Muscle layer of duodenum (tissue), 2 donors: ENCODE results near the gene TBL1X.

Experiments used
- H3K27ac ChIP-seq: one replicate; pipeline ENCODE4 v1.7.0; 2013; ENCODE audit warnings: mild to moderate bottlenecking, low read length
- H3K27me3 ChIP-seq: one replicate; pipeline ENCODE4 v1.7.0; 2013; ENCODE audit warnings: low read depth, mild to moderate bottlenecking, control low read depth, low read length
- H3K36me3 ChIP-seq, 2 donors: one replicate each; pipeline ENCODE4 v1.7.0; 2013; ENCODE audit warnings: low read length in 2 of 2, control low read depth in 1 of 2, mild to moderate bottlenecking in 1 of 2; ENCODE audit not compliant: insufficient read depth in 2 of 2, control insufficient read depth in 1 of 2
- H3K4me1 ChIP-seq, 2 donors: one replicate each; pipeline ENCODE4 v1.7.0; 2013; ENCODE audit warnings: low read length in 2 of 2, mild to moderate bottlenecking in 2 of 2, control low read depth in 1 of 2, moderate library complexity in 1 of 2; ENCODE audit not compliant: insufficient read depth in 2 of 2, control insufficient read depth in 1 of 2
- H3K4me3 ChIP-seq, 2 donors: one replicate each; pipeline ENCODE4 v1.7.0; 2013; ENCODE audit warnings: low read length in 2 of 2, low read depth in 1 of 2, mild to moderate bottlenecking in 1 of 2
- H3K9me3 ChIP-seq, 2 donors: one replicate each; pipeline ENCODE4 v1.7.0; 2013; ENCODE audit warnings: low read length in 2 of 2, control low read depth in 1 of 2, mild to moderate bottlenecking in 1 of 2; ENCODE audit not compliant: control insufficient read depth in 1 of 2
- donor health status: healthy.

Gene TBL1X

DNA sequence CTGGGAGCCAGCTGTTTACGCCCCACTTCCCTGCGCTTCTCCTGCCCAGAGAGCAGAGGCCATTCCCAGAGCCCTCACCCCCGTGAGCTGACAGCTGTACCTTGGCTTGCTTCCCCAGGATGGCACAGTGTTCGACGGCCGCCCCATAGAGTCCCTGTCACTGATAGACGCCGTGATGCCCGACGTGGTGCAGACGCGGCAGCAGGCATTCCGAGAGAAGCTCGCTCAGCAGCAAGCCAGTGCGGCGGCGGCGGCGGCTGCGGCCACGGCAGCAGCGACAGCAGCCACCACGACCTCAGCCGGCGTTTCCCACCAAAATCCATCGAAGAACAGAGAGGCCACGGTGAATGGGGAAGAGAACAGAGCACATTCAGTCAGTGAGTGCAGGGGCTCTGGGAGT lies 223.0 kb downstream of the TBL1X start:
- peaks cover 0 to 29% of the 10 kb centered on the region in 2 donors for H3K36me3 ChIP-seq
- no peaks in the 10 kb centered on the region for H3K9me3 ChIP-seq
- H3K27ac ChIP-seq: no peak overlapping the region
- no peaks in the 10 kb centered on the region for H3K4me1 ChIP-seq
- H3K4me3 ChIP-seq: no peak overlapping the region
- H3K27me3 ChIP-seq: no peaks in the 10 kb centered on the region

- Histone ChIP-seq H3K27ac (no peak overlapping the region), H3K36me3 (peaks cover 0 to 37% of the 10 kb centered on the region in 2 donors), H3K27me3 (no peaks in the 10 kb centered on the region), H3K9me3 (no peaks in the 10 kb centered on the region), H3K4me1 (no peaks in the 10 kb centered on the region), H3K4me3 (no peak overlapping the region)
These were observed 224.0 kb downstream of the TBL1X start for GRCh38 chrX:9688833-9689232.

DNA sequence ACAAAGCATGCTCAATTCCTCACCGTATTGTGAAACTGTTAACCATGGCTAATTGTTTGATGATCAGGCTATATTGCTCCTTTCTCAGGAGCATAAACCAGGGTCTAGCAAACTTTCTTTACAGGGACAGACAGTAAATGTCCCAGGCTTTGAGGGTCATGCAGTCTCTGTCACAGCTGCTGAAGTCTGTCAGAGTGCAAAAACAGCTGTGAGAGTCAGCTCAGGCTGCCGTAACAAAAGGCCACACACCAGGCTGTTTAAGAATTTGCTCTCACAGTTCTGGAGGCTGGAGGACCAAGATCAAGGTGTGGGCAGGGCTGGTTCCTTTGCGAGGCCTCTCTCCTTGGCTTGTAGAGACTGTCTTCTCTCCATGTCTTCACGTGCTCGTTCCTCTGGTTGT lies 225.2 kb downstream of the TBL1X start:
- no peak overlapping the region for H3K27ac ChIP-seq

DNA sequence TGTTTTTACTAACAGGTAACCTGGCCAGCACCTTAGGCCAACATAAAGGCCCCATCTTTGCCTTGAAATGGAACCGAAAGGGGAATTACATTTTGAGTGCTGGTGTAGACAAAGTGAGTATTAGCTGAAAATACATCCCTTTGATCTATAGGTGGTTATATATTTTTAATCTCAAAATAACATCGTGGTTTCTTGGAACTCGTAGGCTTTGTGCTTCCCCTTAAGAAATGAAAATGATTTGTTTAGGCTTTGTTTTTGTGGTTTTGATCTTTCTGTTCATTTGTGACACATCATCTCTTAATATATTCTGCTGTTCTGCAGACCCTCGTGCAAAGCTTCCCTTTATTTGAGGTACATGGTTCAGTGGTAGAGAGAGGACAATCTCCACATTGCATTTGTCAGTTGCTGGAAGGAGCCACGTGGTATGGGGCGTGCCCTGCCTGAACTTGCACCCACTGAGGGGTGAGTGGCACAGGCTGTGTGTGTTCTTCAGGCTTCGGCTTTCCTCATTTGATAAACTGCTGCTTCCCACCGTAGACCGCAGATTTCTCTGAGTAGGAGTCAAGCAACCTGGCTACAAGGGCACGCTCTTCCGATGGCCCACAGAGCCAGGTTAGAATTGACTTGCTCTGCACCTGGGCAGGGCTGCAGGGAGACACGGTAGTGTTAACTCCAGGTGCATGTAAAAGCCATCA lies 228.6 kb downstream of the TBL1X start:
- peaks cover 0 to 36% of the 10 kb centered on the region in 2 donors for H3K36me3 ChIP-seq
- H3K27me3 ChIP-seq: no peaks in the 10 kb centered on the region
- no peaks in the 10 kb centered on the region for H3K4me1 ChIP-seq
- H3K4me3 ChIP-seq: no peak overlapping the region
- H3K27ac ChIP-seq: no peak overlapping the region
- H3K9me3 ChIP-seq: no peaks in the 10 kb centered on the region

More for the DNA sequence above, 225.2 kb downstream of the TBL1X start:
- Histone ChIP-seq H3K4me1 (no peaks in the 10 kb centered on the region), H3K4me3 (no peak overlapping the region), H3K27me3 (no peaks in the 10 kb centered on the region), H3K9me3 (no peaks in the 10 kb centered on the region), H3K36me3 (peaks cover 0 to 42% of the 10 kb centered on the region in 2 donors)

DNA sequence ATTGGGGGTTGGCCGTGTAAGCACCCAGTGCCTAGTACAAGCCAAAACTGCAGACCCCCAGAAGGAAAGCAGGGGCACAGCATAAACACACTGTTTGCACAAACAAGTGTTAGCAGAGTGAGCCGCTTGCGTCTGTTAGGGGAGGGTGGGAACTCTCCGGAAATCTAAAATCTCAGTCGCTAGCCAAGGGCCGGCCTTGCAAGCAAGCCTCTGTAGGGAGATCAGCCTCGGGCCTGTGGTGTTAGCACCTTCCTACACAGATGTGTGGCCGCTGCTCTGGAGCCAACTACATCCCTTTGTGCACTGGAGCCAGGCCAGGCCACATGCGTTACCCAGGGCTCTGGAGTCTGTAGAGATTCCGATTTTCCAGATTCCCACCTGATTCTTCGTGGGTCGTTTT lies 233.7 kb downstream of the TBL1X start:
- Histone ChIP-seq H3K27ac (no peak overlapping the region), H3K27me3 (no peaks in the 10 kb centered on the region), H3K9me3 (no peaks in the 10 kb centered on the region), H3K36me3 (peaks cover 3 to 15% of the 10 kb centered on the region in 2 donors), H3K4me3 (no peak overlapping the region), H3K4me1 (no peaks in the 10 kb centered on the region)

DNA sequence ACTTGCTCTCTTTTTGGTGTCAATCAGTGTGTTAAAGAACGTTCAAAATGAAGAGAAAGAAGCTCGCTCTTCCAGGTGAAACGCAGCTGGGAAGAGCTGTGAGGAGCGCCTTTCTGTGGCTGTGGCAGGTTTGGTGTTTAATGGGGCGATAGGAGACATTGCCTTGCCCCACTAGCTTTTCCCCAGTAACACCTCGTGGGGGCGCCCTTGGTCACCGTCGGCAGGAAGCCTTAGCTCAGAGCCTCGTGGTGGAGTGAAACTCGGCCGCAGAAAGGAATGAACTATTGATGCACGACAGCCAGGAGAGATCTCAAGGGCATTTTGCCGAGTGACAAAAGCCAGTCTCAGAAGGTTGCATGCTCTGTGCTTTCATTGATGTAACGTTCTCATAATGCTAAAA lies 235.7 kb downstream of the TBL1X start:
- H3K36me3 ChIP-seq: peaks cover 3 to 11% of the 10 kb centered on the region in 2 donors

DNA sequence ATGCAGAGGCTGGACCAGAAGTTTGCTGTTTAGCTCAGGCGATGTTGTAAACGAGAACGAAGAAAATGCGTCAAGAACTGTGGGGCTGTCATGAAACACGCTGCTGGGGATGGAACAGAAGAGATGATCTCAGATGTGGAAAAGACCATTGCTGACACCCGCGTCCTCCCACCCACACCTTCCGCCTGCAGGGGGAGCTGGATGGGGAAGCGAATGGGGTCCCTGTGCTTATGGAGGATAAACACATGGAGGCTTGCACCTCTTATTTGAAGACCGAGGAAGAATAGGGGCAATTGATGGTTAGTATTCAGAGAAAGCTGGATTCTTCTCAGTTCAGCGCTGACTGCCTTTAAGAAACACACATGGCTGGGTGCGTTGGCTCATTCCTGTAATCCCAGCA lies 236.9 kb downstream of the TBL1X start:
- H3K4me3 ChIP-seq: no peak overlapping the region
- no peaks in the 10 kb centered on the region for H3K4me1 ChIP-seq
- H3K27ac ChIP-seq: no peak overlapping the region
- H3K27me3 ChIP-seq: no peaks in the 10 kb centered on the region
- H3K9me3 ChIP-seq: no peaks in the 10 kb centered on the region
- H3K36me3 ChIP-seq: peaks cover 3 to 11% of the 10 kb centered on the region in 2 donors

More for the DNA sequence above, 235.7 kb downstream of the TBL1X start:
- H3K4me3 ChIP-seq: no peak overlapping the region
- H3K27ac ChIP-seq: no peak overlapping the region
- H3K4me1 ChIP-seq: no peaks in the 10 kb centered on the region
- H3K9me3 ChIP-seq: no peaks in the 10 kb centered on the region
- no peaks in the 10 kb centered on the region for H3K27me3 ChIP-seq

- H3K9me3 ChIP-seq: no peaks in the 10 kb centered on the region
- H3K36me3 ChIP-seq: peaks cover 3 to 11% of the 10 kb centered on the region in 2 donors
- no peaks in the 10 kb centered on the region for H3K4me1 ChIP-seq
- H3K27ac ChIP-seq: no peak overlapping the region
- no peaks in the 10 kb centered on the region for H3K27me3 ChIP-seq
- no peak overlapping the region for H3K4me3 ChIP-seq
These were observed 238.5 kb downstream of the TBL1X start for GRCh38 chrX:9703406-9703805.

DNA sequence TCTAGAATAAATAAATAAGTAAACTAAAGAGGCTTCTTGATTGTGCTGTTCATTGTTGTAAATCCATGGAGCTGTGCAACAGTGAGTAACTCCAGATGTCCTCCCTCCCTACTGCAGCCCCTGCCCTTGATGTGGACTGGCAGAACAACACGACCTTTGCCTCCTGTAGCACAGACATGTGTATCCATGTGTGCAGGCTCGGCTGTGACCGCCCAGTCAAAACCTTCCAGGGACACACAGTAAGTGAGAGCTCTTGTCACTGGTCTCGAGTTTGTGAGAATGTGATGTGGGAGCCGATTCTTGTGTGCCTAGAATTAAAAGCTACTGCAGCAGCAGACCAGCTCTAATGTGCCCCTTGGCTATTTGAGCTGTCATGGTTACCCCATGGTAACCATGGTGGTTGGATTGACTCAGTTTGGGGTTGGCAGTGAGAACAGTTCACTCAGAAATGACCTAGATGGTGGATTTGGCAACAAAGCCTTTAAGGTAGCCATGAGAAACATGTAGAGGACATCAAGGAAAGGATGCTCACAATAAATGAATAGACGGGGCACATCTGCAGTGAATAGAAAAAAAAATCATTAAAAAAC lies 240.1 kb downstream of the TBL1X start:
- no peaks in the 10 kb centered on the region for H3K9me3 ChIP-seq
- peaks cover 9 to 16% of the 10 kb centered on the region in 2 donors for H3K36me3 ChIP-seq
- no peaks in the 10 kb centered on the region for H3K4me1 ChIP-seq
- H3K27ac ChIP-seq: no peak overlapping the region
- no peaks in the 10 kb centered on the region for H3K27me3 ChIP-seq
- H3K4me3 ChIP-seq: no peak overlapping the region

DNA sequence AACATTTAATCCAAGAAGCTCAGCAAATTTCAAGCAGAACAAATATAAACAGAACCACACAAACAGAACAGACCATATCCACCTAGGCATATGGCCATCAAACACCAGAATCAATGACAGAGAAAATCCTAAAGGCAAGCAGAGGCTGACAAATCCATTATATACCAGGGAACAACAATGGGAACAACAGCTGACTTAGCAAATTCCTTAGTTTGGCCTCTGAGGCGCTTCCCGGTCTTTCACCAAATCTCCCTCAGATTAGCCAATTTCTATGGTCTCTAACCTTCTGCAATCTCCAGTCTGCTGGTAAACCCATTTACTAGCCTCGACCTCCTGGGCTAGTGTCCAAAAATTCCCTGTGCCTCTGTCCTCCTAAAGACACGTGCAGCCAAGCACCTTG lies 241.6 kb downstream of the TBL1X start:
- Histone ChIP-seq H3K27ac (no peak overlapping the region), H3K4me1 (no peaks in the 10 kb centered on the region), H3K4me3 (no peak overlapping the region), H3K9me3 (no peaks in the 10 kb centered on the region), H3K27me3 (no peaks in the 10 kb centered on the region), H3K36me3 (peaks cover 6 to 17% of the 10 kb centered on the region in 2 donors)

- H3K27me3 ChIP-seq: no peaks in the 10 kb centered on the region
- H3K4me1 ChIP-seq: no peaks in the 10 kb centered on the region
- peaks cover 6 to 21% of the 10 kb centered on the region in 2 donors for H3K36me3 ChIP-seq
- H3K27ac ChIP-seq: no peak overlapping the region
- H3K4me3 ChIP-seq: no peak overlapping the region
- no peaks in the 10 kb centered on the region for H3K9me3 ChIP-seq
These were observed 242.6 kb downstream of the TBL1X start for GRCh38 chrX:9707306-9708033.
